NCI-H1436 (cell line): ENCODE data around the gene VGF.
A peak's percentile ranks its signal among the peaks of the same experiment; 100 is the strongest.

ENCODE experiments used
- DNase-seq: peaks from one replicate; lab custom pipeline; 2025; lab: John Stamatoyannopoulos, UW

The VGF gene

DNA sequence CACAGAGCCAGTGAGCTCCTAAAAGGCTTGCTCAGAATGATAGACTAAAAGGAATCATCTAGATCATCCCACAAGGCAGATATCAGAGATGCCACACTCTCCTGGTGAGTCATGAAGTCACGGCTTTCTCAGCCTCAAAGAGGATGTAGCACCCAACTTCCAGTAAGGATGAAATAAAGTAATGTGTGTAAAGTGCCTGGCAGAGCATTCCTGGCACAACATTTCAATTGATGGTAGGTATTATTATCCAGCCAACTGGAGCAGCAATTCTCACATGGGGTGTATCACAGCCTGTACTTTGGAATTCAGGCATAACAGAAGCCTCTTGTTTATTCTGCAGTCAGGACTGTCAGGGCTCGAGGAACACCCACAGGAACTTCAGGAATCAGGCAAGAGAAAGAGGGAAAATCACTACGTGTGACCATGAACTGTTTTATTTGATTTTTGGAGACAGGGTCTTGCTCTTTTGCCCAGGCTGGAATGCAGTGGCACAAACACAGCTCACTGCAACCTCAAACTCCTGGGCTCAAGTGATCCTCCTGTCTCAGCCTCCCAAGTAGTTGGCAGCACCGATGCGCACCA, 20.0 kb upstream of the VGF start:
- no peak for DNase-seq

DNA sequence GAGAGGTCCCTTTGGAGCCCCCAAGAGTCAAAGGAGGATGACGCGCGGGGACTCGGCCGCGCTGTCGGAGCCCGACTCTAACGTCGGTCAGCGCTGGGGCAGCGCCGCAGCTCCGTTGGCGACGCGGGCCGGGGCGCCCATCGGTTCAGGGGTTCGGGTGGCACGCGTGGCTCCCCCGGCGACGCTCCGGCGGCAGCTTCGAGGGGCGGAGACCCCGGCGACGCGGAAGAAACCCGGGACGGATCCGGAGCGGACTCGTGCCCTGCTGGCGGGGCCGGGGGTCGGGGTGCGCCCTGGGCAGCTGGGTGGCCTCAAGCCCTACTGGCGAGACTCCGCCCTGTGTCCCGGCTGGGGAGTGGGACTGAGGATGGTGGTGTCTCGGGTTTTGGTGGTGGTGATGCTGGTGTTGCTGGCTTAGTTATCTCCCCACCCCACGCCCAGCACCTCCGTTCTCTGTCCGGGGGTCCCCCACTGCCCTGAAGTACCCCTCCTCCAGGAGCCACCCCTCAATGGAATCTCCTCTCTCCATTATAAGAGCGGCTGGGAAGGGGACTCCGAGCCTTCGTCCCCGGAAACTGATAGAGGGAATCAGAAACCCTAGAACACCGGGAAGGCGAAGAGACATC, 14.9 kb upstream of the VGF start, which contains the start of gene NAT16:
NAT16 (minus strand) TSS at position 164 of the 626 bp plus-strand sequence. CDS start 5,486 bp downstream, outside the sequence.
- peak; percentile 29 for DNase-seq

GRCh38 chr7:101179713-101180112, 14.3 kb upstream of the VGF start:
- DNase-seq = no peak

GRCh38 chr7:101179117-101179516, 13.7 kb upstream of the VGF start:
- peak; percentile 60 for DNase-seq

- no peak for DNase-seq
Observed at GRCh38 chr7:101177644-101178043, 12.3 kb upstream of the VGF start.

GRCh38 chr7:101175664-101176063, 10.3 kb upstream of the VGF start:
- no peak for DNase-seq

- DNase-seq = no peak
Observed at GRCh38 chr7:101174322-101174854, 9.0 kb upstream of the VGF start.

- DNase-seq = peak; percentile 47
Observed at GRCh38 chr7:101173752-101174244, 8.4 kb upstream of the VGF start.

GRCh38 chr7:101172854-101173751, 7.7 kb upstream of the VGF start:
- DNase-seq = peak; percentile 44

- DNase-seq = peak; percentile 32
Observed at GRCh38 chr7:101172005-101172853, 6.9 kb upstream of the VGF start.

- DNase-seq = no peak
Observed at GRCh38 chr7:101171442-101171837, 6.1 kb upstream of the VGF start.

GRCh38 chr7:101170617-101171441, 5.5 kb upstream of the VGF start:
- DNase-seq = no peak

DNA sequence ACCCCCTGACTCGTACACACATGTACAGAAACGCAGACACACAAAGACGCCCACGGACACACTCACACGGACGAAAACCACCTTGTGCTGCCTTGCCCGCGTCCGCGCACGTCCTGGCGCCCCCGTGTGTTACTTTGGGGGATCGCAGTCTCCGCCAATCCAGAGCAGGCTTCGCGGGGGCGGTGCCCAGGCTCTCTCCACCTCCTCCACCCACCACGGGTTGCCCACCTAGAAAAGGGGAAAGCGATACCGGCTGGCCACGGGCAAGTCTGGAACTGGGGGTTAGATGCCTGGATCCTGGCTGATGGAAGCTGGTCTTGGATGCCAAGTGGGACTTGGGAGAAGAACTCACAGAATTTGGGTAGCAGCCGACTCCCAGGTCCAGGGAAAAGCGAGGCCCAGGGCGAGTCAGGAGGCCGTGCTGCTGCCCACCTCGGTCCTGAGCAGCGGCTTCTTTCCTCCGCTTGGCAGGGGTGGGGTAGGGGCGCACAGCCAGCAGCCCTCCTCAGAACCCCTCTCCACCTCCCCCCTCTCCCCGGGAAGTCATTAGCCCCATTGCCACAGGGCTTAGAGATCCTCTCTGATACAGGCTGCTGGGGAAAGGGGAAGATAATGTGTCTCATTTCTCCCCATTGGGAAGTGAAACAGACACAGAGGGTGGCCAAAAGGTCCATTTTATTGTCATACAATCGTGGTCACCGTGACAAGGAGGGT, 4.6 kb upstream of the VGF start:
- DNase-seq = peak; percentile 48

GRCh38 chr7:101169110-101169837, 3.9 kb upstream of the VGF start:
- no peak for DNase-seq

GRCh38 chr7:101168412-101169049, 3.2 kb upstream of the VGF start:
- DNase-seq = no peak

GRCh38 chr7:101167645-101168411, 2.5 kb upstream of the VGF start:
- no peak for DNase-seq

- DNase-seq = no peak
Observed at GRCh38 chr7:101166909-101167644, 1.7 kb upstream of the VGF start.

- DNase-seq = no peak
Observed at GRCh38 chr7:101166648-101166908, 1.2 kb upstream of the VGF start.
